C4-2B (cell line): ENCODE measurements around the gene SIM1.

Source experiments
- CTCF ChIP-seq: fragments of 450-650 bp; conservative IDR thresholded peaks from 2 replicates; pipeline ENCODE4 v1.5.1; 2017; ENCODE audit warnings: mild to moderate bottlenecking
- ZFX ChIP-seq: fragments of 450-650 bp; IDR thresholded peaks from 2 replicates; pipeline ENCODE4 v1.6.1; 2017

GRCh38 chr6:100461278-100461916 lies 3.3 kb downstream of the SIM1 start:
- TF ChIP-seq CTCF (no peak), ZFX (no peak)
